HG03066 (cell line): Measurements from ENCODE around the gene B9D2.
A peak's percentile ranks its signal among the peaks of the same experiment; 100 is the strongest.
"Not testable (repeated sequence)": the region's sequence is repeated elsewhere in the genome, so short reads cannot be mapped to it uniquely, and the experiment has no call there.

Experiments
- ATAC-seq: cut with Tn5 transposase; IDR thresholded peaks from one replicate; pipeline ENCODE4 v1.9.1; 2021; ENCODE audit warnings: low read depth; ENCODE audit not compliant: unreplicated experiment

The B9D2 gene

GRCh38 chr19:41356984-41357739 is 6.8 kb downstream of the B9D2 start:
- no peak for ATAC-seq

- no peak for ATAC-seq
Measured at GRCh38 chr19:41355802-41356201, 8.1 kb downstream of the B9D2 start.

GRCh38 chr19:41355035-41355434 is 8.9 kb downstream of the B9D2 start:
- no peak for ATAC-seq

DNA sequence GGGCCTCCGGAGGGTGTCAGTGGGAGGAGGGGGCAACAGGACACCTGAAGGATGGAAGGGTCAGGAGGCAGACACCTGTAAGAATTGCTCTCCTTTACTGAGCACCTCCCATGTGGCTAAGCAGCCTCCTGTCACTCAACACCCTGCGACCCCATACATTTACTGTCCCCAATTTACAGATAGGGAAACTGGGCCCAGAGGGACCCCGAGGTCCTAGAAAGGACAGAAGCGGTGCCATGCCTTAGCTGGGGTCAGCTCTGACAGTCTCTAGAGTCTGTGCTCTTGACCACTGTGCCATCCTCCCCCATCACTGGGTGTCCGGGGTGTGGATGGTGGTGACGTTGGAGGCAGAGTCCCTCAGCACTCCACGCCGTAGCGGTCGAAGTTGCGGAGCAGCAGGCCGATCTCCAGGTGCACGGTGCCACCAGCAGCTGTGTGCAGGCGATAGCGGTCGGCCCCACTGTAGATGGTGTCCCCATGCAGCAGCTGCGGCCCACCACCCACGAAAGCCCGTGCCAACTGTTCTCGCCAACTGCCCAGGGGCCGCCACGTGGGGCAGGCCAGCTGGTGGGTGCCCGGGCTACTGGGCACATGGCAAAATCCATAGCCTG is 9.5 kb downstream of the B9D2 start:
- no peak for ATAC-seq

GRCh38 chr19:41353466-41354342 is 10.2 kb downstream of the B9D2 start, which contains the start of gene TGFB1:
Gene TGFB1, minus strand, starts transcription at chr19:41353922. Its CDS starts 878 bp downstream, at chr19:41353044.
- peak; percentile 45 for ATAC-seq

DNA sequence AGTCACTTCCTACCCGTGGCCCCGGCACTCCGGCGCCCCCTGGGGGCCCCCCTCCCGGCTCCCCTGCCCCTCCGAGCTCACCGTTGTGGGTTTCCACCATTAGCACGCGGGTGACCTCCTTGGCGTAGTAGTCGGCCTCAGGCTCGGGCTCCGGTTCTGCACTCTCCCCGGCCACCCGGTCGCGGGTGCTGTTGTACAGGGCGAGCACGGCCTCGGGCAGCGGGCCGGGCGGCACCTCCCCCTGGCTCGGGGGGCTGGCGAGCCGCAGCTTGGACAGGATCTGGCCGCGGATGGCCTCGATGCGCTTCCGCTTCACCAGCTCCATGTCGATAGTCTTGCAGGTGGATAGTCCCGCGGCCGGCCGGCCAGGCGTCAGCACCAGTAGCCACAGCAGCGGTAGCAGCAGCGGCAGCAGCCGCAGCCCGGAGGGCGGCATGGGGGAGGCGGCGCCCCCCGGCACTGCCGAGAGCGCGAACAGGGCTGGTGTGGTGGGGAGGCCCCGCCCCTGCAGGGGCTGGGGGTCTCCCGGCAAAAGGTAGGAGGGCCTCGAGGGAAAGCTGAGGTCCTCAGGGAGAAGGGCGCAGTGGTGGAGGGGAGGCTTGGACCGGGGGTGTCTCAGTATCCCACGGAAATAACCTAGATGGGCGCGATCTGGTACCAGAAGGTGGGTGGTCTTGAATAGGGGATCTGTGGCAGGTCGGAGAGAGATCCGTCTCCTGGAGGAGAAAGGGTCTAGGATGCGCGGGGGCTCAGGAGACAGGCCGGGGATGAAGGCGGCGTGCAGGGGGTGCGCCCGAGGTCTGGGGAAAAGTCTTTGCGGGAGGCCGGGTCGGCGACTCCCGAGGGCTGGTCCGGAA is 11.1 kb downstream of the B9D2 start:
- ATAC-seq, result no peak

DNA sequence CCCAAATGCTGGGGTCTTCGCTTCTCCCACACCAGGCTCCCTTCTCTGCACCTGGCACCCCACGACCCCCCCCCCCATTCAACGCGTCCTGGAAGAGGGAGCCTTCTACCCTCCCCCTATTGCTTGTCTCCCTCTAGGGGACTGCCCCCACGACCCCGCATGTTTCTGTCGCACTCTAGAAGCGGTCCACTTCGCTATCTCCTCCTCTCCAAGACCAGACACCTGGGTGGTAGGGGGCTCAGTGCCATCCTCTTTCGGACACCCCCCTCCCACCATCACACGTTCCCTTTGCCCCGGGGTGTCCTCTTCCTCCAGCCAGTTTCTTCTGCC is 11.7 kb downstream of the B9D2 start:
- ATAC-seq, result no peak

- no peak for ATAC-seq
Measured at GRCh38 chr19:41351339-41352245, 12.4 kb downstream of the B9D2 start.

GRCh38 chr19:41350735-41351338 is 13.1 kb downstream of the B9D2 start:
- ATAC-seq, result no peak

DNA sequence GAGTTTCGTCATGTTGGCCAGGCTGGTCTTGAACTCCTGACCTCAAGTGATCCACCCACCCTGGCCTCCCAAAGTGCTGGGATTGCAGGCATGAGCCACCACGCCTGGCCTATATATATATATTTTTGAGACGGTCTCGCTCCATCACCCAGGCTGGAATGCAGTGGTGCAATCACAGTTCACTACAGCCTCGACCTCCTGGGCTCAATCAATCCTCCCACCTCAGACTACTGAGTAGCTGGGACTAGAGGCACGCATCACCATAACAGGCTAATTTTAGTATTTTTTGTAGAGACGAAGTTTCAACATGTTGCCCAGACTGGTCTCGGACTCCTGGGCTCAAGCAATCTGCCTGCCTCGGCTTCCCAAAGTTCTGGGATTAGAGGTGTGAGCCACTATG is 17.0 kb downstream of the B9D2 start:
- not testable (repeated sequence) for ATAC-seq

DNA sequence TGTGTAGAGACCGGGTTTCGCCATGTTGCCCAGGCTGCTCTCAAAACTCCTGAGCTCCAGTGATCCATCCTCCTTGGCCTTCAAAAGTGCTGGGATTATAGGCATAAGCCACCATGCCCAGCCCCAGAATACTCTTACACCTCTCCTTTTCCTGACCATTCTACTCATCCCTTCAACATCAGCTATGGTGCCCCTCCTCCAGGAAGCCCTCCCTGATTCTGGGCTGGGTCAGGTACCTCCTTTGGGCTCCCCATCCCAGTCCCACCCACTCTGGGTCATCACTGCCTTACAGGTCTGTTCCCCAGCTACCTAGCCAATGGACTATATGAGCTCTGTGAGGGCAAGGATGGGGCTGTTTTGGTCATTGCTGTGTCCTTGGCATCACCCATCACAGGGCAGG is 19.8 kb downstream of the B9D2 start:
- no peak for ATAC-seq

GRCh38 chr19:41341669-41342490 is 22.1 kb downstream of the B9D2 start:
- ATAC-seq, result no peak

DNA sequence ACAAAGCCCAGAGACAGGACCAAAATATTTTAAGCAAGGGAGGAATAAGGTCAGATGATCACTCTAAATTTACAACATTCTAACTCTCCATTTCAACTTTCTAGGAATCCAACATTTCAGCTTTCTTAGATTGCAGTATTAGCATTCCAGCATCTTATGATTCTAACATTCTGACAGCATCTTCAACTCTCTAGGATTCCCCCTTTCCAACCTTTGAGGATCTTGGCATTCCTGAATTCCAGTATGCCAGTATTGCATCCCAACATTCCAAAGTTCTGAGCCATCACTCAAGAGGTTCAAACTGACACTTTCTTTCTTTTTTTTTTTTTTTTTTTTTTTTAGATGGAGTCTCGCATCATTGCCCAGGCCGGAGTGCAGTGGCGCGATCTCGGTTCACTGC is 24.0 kb downstream of the B9D2 start:
- no peak for ATAC-seq

GRCh38 chr19:41335467-41335866 is 28.5 kb downstream of the B9D2 start:
- no peak for ATAC-seq

DNA sequence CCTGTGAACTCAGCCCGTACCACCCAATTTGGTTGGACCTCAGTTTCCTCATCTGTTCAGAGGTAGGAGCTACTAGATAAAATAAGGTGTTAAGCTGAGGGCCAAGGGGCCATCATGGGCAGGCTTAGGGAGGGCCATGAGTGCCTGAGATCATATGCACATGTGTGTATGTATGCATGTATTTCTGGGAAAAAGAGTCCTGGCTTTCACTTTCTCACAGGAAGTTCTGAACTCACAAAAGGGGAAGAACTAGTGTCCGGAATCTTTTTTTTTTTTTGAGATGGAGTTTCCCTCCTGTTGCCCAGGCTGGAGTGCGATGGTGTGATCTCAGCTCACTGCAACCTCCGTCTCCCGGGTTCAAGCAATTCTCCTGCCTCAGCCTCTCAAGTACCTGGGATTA is 29.2 kb downstream of the B9D2 start:
- no peak for ATAC-seq

DNA sequence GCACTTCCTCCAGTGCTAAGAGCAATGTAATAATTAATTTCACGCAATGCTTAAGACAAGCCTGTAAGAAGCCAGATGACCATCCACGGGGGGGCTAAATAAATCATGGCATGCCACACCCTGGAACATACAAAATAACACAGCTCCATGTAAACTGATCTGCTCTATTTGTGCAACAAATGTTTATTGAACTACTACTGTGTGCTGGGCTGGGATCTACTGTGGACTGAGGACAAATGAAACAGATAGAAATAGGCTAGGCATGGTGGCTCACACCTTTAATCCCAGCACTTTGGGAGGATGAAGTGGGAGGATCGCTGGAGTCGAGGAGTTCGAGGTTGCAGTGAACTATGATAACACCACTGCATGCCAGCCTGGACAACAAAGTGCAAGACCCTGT is 31.5 kb downstream of the B9D2 start:
- no peak for ATAC-seq

- no peak for ATAC-seq
Measured at GRCh38 chr19:41332000-41332399, 31.9 kb downstream of the B9D2 start.

DNA sequence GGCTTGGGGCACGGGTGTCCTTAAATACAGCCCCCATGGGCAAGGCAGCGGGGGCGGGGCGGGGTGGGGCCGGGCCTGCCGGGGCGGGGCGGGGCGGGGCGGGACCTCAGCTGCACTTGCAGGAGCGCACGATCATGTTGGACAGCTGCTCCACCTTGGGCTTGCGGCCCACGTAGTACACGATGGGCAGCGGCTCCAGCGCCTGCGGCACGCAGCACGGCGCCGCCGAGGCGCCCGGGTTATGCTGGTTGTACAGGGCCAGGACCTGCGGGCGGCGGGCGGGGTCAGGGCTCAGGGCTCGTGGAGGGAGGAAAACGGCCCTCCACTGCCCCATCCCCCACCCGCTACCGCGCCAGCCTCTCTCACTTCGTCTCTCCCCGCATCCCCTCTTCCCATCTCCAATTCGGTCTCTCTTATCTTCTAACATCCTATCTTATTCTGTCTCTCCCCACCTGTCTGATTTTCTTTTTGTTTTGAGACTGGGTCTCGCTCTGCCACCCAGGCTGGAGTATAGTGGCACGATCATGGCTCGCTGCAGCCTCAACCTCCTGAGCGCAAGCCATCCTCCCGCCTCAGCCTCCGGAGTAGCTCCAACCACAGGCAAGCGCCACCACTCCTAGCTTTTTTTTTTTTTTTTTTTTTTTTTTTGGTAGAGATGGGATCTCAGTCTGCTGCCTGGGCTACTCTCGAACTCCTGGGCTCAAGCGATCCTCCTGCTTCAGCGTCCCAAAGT is 32.8 kb downstream of the B9D2 start:
- ATAC-seq, result no peak
